Activated naive CD8-positive, alpha-beta T cell treated with anti-CD3 and anti-CD28 coated beads for 36 hours (primary cell): ENCODE results near the gene TBX15. TPM values are rescaled to one million over a fixed set of nuclear protein-coding genes. Genes with fewer than 3 reads are reported as not detected.

Experiments
- DNase-seq: peaks from one replicate; pipeline ENCODE4 v3.0.0; 2021
- H3K27ac Mint-ChIP-seq: one replicate; pipeline ENCODE4 v1.8.0; 2022; ENCODE audit warnings: mild to moderate bottlenecking, moderate library complexity, mixed read lengths
- H3K27me3 Mint-ChIP-seq: one replicate; pipeline ENCODE4 v1.8.0; 2022; ENCODE audit warnings: mild to moderate bottlenecking, mixed read lengths
- H3K36me3 Mint-ChIP-seq: one replicate; pipeline ENCODE4 v1.8.0; 2021; ENCODE audit warnings: mild to moderate bottlenecking, mixed read lengths
- H3K4me1 Mint-ChIP-seq: one replicate; pipeline ENCODE4 v1.8.0; 2021; ENCODE audit warnings: mixed read lengths
- H3K4me3 Mint-ChIP-seq: one replicate; pipeline ENCODE4 v1.8.0; 2022; ENCODE audit warnings: mild to moderate bottlenecking, moderate library complexity, mixed read lengths
- H3K9me3 Mint-ChIP-seq: one replicate; pipeline ENCODE4 v1.8.0; 2022; ENCODE audit warnings: mixed read lengths
- total RNA-seq, 2 experiments: library from RNA; stranded (reverse); gene quantifications; one replicate each; pipeline ENCODE4 v1.2.3, GENCODE V29; 2021

TBX15 gene
- total RNA-seq, 2 experiments from 2014 or later: not detected

GRCh38 chr1:118992868-118993699 is 4.9 kb upstream of the TBX15 start:
- Mint-ChIP-seq H3K4me1 (peaks cover 11% of the 10 kb centered on the region), H3K4me3 (no peak overlapping the region), H3K27me3 (peaks cover 94% of the 10 kb centered on the region), H3K9me3 (peaks cover 7% of the 10 kb centered on the region), H3K36me3 (peaks cover 6% of the 10 kb centered on the region), H3K27ac (no peak overlapping the region)
- DNase-seq: no peak

DNA sequence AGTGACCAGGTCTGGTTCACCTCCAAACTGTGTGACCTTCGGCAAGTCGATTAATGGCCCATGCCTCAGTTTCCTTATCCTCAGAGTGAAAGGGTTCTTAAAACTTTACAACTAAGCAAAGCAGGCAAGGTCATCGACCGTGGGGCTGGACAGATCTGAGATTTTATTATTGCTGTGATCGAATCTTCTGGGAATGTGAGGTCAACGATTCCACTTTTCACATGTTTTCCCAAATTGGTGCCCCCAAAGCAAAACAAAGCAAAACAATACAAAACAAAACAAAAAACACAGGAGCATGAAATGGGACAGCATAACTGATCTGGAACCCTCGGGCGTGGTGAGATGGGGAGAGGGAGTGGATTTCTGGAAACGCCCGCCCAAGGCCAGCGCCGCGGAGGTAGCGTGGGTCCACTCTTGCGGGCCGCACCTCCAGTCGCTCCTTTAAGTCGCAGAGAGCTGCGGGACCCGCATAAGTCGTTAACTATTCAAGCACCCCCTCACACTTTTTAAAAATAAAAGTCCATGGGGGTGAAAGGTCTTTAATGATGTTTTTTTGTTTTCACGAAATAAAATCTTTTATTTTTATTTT is 4.2 kb upstream of the TBX15 start:
- Mint-ChIP-seq H3K27ac (no peak overlapping the region), H3K4me3 (no peak overlapping the region), H3K27me3 (peaks cover 96% of the 10 kb centered on the region), H3K4me1 (peaks cover 13% of the 10 kb centered on the region), H3K9me3 (peaks cover 7% of the 10 kb centered on the region), H3K36me3 (peaks cover 6% of the 10 kb centered on the region)
- no peak for DNase-seq

GRCh38 chr1:118991448-118991847 is 3.3 kb upstream of the TBX15 start:
- no peak overlapping the region for H3K27ac Mint-ChIP-seq
- peaks cover 7% of the 10 kb centered on the region for H3K9me3 Mint-ChIP-seq
- no peak overlapping the region for H3K4me3 Mint-ChIP-seq
- peaks cover 97% of the 10 kb centered on the region for H3K27me3 Mint-ChIP-seq
- peaks cover 19% of the 10 kb centered on the region for H3K4me1 Mint-ChIP-seq
- no peak for DNase-seq
- H3K36me3 Mint-ChIP-seq: peaks cover 6% of the 10 kb centered on the region

DNA sequence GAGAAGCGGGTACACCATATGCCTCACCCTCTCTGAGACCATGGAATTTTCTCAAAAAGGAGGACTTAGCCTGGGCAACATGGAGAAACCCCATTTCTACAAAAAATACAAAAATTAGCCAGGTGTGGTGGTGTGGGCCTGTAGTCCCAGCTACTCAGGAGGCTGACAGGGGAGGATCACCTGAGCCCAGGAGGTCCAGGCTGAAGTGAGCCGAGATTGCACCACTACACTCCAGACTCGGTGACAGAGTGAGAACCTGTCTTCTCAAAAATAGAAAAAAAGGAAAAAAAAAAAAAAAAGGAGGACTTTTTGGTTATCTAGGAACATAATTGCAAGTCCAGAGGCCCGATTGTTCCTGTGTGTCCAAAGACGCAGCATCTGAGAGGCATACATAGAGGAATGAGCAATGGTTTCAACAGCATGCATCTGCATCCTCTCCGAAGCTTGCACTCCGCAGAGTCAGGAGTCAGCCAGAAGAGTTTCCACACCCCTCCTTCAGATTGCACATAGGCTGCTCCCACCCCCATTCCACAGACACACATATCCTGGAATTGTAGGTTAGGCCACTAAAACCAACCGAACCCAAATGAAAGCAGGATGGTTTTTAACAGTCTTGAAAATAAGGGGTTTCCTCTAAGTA is 2.5 kb upstream of the TBX15 start:
- H3K27ac Mint-ChIP-seq: no peak overlapping the region
- H3K9me3 Mint-ChIP-seq: peaks cover 7% of the 10 kb centered on the region

GRCh38 chr1:118989878-118990378 is 1.8 kb upstream of the TBX15 start:
- H3K9me3 Mint-ChIP-seq: peaks cover 7% of the 10 kb centered on the region
- H3K27me3 Mint-ChIP-seq: peaks cover 97% of the 10 kb centered on the region
- peaks cover 10% of the 10 kb centered on the region for H3K36me3 Mint-ChIP-seq
- H3K27ac Mint-ChIP-seq: no peak overlapping the region
- no peak overlapping the region for H3K4me3 Mint-ChIP-seq
- H3K4me1 Mint-ChIP-seq: peaks cover 31% of the 10 kb centered on the region
- DNase-seq: no peak

More for the DNA sequence above, 2.5 kb upstream of the TBX15 start:
- peaks cover 24% of the 10 kb centered on the region for H3K4me1 Mint-ChIP-seq
- H3K27me3 Mint-ChIP-seq: peaks cover 97% of the 10 kb centered on the region
- H3K4me3 Mint-ChIP-seq: no peak overlapping the region
- DNase-seq: no peak
- peaks cover 6% of the 10 kb centered on the region for H3K36me3 Mint-ChIP-seq

GRCh38 chr1:118989006-118989815 is 1.1 kb upstream of the TBX15 start:
- peaks cover 97% of the 10 kb centered on the region for H3K27me3 Mint-ChIP-seq
- no peak overlapping the region for H3K27ac Mint-ChIP-seq
- H3K9me3 Mint-ChIP-seq: peaks cover 10% of the 10 kb centered on the region
- no peak overlapping the region for H3K4me3 Mint-ChIP-seq
- H3K4me1 Mint-ChIP-seq: peaks cover 35% of the 10 kb centered on the region
- H3K36me3 Mint-ChIP-seq: peaks cover 15% of the 10 kb centered on the region
- DNase-seq: no peak

DNA sequence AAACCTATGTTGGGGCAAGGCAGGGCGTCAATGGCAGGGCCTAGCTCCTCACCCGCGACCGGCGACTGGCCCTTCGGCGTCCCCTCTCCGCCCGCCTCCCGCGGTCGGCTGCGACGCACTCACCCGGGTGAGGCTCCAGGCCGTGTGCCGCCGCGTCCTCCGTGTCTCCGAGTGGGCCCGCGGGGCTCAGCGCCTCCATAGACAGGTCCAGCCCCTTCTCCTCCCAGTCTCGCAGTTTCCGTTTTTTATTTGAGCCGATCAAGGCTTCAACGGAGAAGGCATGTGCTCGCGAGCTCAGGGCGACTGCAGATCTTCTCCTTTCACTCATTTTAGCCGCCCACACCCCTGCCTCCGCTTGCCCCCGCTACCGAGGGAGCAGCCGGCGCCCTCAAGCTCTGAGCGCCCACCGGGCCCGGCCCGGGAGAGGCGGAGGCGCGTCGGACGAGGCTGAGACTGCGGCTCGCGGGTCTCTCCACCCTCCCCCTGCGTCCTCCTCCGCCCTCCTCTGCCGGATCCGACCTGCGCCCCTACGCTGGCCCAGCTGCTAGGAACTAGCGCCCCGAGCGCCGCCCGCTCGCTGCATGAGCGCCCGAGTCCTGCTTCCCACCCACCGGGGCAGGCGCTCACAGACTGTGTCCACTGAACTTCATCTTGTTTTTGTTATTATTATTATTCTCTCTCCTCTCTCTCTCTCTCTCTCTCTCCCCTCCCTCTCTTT is 516 bp downstream of the TBX15 start:
- no peak for DNase-seq
- Mint-ChIP-seq H3K4me1 (peaks cover 39% of the 10 kb centered on the region), H3K4me3 (peak overlapping the region; percentile 14), H3K27me3 (peaks cover 99% of the 10 kb centered on the region), H3K9me3 (peaks cover 17% of the 10 kb centered on the region), H3K27ac (no peak overlapping the region), H3K36me3 (peaks cover 23% of the 10 kb centered on the region)

- Mint-ChIP-seq H3K9me3 (peaks cover 13% of the 10 kb centered on the region), H3K27ac (peak overlapping the region; percentile 48), H3K27me3 (peaks cover 99% of the 10 kb centered on the region), H3K36me3 (peaks cover 19% of the 10 kb centered on the region), H3K4me1 (peaks cover 36% of the 10 kb centered on the region), H3K4me3 (peak overlapping the region; percentile 42)
- no peak for DNase-seq
Observed at GRCh38 chr1:118986555-118987467, 1.3 kb downstream of the TBX15 start.

DNA sequence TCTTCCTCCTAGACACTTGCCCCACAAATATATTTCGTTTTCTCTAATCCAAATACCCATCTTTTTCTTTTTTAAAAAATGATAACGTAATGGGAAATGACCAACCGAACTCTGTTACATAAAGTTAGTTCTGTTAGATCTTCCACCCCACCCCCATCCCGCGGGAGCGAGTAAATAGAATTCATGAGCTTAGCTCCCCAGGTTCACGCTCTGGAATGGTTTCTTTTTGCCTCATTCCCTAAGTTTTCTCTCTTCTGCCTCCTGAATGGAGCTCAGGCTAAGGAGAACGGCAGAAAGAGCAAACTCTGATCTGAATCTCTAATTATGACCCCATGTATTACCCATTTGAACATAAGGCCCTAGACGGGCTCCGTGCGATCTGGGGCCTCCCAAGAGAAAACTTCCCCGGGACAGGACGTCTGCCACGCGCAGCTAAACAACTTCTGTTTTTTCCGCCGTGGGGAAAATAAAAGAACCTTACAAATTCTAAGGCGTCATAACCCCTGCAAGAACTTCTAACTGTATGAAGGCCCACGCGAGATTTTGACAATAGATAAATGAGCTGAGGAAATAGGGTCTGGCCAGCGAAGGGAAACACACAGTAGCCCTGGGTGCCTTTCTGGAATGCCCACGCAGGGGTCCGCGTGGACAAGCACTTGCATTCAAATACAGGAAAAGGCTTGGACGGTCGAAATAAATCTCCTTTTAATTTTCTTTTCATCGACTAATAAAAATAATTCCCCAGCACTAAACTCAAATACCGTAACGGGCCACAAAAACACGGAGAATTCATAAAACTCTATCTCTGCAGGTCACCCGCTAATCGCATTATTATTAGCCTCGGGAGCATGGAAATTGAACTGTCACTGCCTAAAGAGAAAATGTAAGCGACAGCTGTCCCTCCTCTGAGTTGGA is 2.2 kb downstream of the TBX15 start:
- Mint-ChIP-seq H3K4me3 (peak overlapping the region; percentile 32), H3K36me3 (peaks cover 19% of the 10 kb centered on the region), H3K9me3 (peaks cover 13% of the 10 kb centered on the region), H3K27ac (no peak overlapping the region), H3K4me1 (peaks cover 36% of the 10 kb centered on the region), H3K27me3 (peaks cover 99% of the 10 kb centered on the region)
- no peak for DNase-seq

DNA sequence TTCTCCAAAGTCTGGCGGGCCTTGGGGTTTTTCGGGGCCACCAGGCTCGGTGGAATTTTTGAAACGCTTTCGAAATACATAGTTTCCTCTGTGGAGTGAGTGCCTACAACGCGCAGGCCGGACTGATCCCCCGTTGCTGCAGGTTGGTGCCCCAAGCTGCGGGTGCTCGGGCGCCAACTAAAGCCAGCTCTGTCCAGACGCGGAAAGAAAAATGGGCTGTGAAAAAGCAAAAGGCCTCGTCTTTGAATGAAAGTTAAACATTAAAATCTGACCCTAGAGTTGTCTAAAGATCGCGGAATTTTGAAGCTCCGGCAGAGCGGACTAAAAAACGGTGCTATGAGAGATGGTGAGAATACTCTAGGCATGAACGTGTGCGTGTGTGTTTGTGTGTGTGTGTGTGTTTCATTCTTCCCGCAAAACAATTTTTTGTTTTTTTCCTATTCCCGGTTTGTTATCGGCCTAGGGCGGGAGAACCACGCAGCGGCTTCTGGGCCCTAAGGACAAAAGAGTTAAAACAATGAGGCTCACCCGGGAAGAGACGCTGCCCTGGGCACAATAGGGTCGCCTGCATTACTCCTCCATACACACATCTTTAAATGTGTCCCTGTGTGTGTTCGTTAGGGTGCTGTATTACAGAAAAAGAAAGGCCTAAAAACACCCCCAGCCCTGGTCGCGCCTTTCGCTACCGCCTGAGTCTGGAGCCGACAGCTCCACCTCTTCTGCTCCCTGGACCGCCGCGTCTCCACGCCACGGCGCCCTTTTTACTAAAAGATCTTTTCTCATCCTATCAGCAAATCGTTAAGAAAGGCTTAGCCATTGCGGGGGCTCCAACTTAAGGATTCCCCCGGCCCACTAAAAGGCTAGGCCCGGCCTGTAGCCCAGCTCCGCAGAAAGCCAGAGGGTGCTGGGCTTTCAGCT is 3.2 kb downstream of the TBX15 start:
- Mint-ChIP-seq H3K4me1 (peaks cover 39% of the 10 kb centered on the region), H3K9me3 (peaks cover 13% of the 10 kb centered on the region)

DNA sequence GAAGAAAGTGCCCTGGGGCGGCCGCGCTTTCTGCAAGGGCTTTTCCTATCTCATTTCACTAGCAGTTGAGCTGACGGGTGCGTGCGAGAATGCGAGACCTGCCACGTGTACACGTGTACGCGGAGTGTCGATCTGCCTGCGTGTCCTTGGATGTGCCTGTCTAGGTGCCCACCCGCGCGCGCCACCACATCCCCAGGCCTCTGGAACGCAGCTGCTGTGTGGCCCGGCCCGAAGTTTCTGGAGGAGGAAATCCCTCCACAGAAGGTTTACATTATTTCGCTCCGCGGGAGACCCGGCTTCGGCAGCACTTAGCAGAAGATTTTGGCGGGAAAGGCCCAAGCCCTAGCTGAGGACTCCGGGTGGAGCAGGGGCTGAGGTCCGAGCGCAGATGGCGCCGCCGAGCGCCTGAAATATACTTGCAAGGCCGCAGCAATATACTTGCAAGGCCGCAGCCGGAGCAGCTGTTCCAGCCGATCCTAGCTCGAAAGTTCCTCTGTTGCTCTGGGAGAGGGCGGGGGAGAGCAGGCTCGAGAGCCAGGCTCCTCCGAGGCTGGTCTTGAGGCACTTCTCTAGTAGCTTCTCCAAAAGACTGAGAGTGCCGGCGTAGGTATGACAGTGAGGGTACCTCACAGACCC is 3.9 kb downstream of the TBX15 start:
- Mint-ChIP-seq H3K27ac (no peak overlapping the region), H3K4me3 (no peak overlapping the region)

More for the DNA sequence above, 3.2 kb downstream of the TBX15 start:
- Mint-ChIP-seq H3K36me3 (peaks cover 19% of the 10 kb centered on the region), H3K4me3 (peak overlapping the region; percentile 45), H3K27me3 (peaks cover 99% of the 10 kb centered on the region), H3K27ac (no peak overlapping the region)
- no peak for DNase-seq

More for the DNA sequence above, 3.9 kb downstream of the TBX15 start:
- Mint-ChIP-seq H3K36me3 (peaks cover 19% of the 10 kb centered on the region), H3K27me3 (peaks cover 99% of the 10 kb centered on the region), H3K4me1 (peaks cover 39% of the 10 kb centered on the region), H3K9me3 (peaks cover 13% of the 10 kb centered on the region)
- no peak for DNase-seq
